AG04449 (cell line): ENCODE results near the gene FCHSD1.

Experiments
- CTCF ChIA-PET: fragments of 350-600 bp; formaldehyde crosslinking; extraction: SDS; loops from one replicate; lab custom pipeline; 2021; ENCODE audit warnings: antibody characterized with exemption; lab: Yijun Ruan, JAX
- POLR2A ChIA-PET: fragments of 400-600, 350-600 bp; formaldehyde crosslinking; extraction: SDS; loops from one replicate; lab custom pipeline; 2020; ENCODE audit warnings: antibody characterized with exemption, inconsistent platforms; lab: Yijun Ruan, JAX
- DNase-seq: peaks from one replicate; pipeline ENCODE4 v3.0.0-alpha.2; 2010; ENCODE audit warnings: low read depth, low spot score
- H3K4me3 ChIP-seq: 2 replicates; pipeline ENCODE4 v1.5.1; 2011; ENCODE audit warnings: low read depth, mild to moderate bottlenecking, control low read depth, low read length
- TF ChIP-seq, protein P1 (sequence below): IDR thresholded peaks from one replicate; pipeline ENCODE4 v1.5.1; 2011; ENCODE audit warnings: mild to moderate bottlenecking, moderate library complexity, low read length, control low read depth, inconsistent platforms; ENCODE audit not compliant: insufficient read depth; ENCODE audit errors: missing control alignments

FCHSD1 gene

DNA sequence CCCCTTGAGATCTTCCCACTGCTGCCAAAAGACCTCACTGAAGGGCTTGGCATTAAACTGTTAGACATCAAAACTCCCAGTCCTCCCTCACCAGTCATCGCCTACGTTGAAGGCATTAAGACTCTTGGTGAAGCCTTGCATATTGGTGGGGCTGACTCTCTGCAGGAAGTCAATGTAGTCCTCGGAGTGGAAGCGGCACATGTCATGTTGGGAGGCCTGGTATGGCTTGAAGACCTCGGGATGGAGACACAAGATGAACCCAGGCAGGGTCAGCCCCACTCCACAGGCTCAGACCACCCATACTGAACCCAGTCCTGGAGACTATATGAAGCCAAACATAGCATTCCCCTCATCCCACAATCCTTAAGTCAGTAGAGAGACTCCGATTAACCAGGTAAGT is 16.5 kb downstream of the FCHSD1 start:
- DNase-seq: no peak
- TF ChIP-seq, protein P1, sequence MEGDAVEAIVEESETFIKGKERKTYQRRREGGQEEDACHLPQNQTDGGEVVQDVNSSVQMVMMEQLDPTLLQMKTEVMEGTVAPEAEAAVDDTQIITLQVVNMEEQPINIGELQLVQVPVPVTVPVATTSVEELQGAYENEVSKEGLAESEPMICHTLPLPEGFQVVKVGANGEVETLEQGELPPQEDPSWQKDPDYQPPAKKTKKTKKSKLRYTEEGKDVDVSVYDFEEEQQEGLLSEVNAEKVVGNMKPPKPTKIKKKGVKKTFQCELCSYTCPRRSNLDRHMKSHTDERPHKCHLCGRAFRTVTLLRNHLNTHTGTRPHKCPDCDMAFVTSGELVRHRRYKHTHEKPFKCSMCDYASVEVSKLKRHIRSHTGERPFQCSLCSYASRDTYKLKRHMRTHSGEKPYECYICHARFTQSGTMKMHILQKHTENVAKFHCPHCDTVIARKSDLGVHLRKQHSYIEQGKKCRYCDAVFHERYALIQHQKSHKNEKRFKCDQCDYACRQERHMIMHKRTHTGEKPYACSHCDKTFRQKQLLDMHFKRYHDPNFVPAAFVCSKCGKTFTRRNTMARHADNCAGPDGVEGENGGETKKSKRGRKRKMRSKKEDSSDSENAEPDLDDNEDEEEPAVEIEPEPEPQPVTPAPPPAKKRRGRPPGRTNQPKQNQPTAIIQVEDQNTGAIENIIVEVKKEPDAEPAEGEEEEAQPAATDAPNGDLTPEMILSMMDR: no peak
- ChIA-PET POLR2A (no interaction called here), CTCF (interaction anchor here (1.3 to 11.9 kb wide), 5 partner anchors 13 to 67 kb away, joined by 3 to 314 read pairs (median 33); partner anchors contain the start of gene DIAPH1)
- H3K4me3 ChIP-seq: no peak overlapping the region

DNA sequence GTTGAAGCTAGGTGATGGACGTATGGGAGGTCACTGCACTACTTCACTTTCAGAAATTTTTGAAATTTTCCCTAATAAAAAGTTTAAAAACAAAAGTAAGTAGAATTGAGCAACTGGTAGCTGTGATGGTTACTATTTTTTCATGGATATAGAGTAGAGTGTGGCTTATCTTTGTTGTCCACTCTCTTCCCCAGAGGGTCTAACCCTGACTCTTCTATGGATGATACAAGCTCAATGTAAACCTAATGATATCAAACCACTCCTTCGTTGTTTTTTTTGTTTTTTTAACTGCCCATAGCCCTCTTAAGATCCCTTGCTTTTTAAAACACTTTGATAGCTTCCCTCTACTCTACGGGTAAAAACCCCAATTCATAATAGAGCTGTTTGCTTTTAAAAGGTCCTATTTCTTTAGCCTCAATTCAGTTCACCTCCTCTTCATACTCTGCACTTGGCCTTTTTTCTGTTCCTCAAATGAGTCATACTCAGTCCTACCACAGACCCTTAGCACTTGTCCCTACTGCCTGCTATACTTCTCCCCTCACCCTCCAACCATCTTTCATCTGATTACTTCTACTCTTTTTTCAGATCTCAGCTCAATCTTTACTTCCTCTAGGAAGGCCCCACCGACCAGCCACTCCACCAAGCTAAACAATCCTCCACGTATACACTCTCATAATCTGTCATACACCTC is 17.2 kb downstream of the FCHSD1 start:
- ChIA-PET POLR2A (no interaction called here), CTCF (interaction anchor here (0.9 to 11.9 kb wide), 5 partner anchors 8 to 327 kb away, joined by 3 to 314 read pairs (median 3); partner anchors contain the start of gene DIAPH1)
- no peak overlapping the region for H3K4me3 ChIP-seq
- no peak for DNase-seq
- TF ChIP-seq, protein P1: no peak

DNA sequence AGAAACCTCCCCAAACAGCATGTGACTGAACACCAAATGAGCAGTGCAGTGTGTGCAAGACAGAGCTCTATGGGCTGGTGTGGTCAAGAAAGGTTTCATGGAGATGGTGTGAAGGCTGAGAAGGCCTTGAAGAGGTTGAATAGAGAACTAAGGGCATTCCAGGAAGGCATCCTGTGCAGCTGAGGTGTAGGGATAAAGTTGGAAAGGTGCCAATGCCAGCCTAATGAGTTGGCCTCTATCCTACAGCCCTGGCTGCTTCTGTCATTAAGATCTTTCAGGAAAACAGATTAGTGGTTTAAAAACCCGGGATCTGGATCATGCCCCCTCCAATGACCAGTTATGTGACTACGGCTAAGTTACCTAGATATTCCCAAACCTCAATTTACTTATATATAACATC is 18.6 kb downstream of the FCHSD1 start:
- no peak for DNase-seq
- CTCF ChIA-PET: interaction anchor here (0.9 to 11.9 kb wide), 5 partner anchors 9 to 40 kb away, joined by 4 to 314 read pairs (median 8); partner anchors contain the start of gene DIAPH1
- POLR2A ChIA-PET: no interaction called here
- H3K4me3 ChIP-seq: no peak overlapping the region
- TF ChIP-seq, protein P1: no peak

DNA sequence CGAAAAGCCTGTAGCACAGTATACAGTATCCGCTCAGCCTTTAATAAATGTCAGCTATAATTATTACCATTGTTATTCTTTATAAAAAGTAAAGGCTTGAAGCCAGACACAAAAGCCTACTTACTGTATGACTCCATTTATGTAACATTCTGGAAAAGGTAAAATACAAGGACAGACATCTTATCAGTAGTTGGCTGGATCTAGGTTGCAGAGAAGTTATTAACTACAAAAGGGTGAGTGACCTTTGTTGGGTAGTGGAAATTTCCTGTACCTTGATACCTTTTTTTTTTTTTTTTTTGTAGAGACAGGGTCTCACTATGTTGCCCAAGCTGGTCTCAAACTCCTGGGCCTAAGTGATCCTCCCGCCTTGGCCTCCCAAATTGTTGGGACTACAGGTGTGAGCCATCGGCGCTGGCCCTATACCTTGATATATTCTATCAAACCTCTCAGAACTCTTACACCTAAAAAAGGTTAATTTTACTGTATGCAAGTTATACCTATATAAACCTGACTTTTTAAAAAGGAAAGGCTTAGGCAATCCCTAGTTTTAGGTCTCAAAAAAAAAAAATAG is 20.6 kb downstream of the FCHSD1 start:
- H3K4me3 ChIP-seq: no peak overlapping the region
- CTCF ChIA-PET: interaction anchor here (0.6 to 11.9 kb wide), 4 partner anchors 10 to 62 kb away, joined by 3 to 314 read pairs (median 48); partner anchors contain the start of gene DIAPH1
- no peak for DNase-seq
- POLR2A ChIA-PET: no interaction called here
- TF ChIP-seq, protein P1: no peak

DNA sequence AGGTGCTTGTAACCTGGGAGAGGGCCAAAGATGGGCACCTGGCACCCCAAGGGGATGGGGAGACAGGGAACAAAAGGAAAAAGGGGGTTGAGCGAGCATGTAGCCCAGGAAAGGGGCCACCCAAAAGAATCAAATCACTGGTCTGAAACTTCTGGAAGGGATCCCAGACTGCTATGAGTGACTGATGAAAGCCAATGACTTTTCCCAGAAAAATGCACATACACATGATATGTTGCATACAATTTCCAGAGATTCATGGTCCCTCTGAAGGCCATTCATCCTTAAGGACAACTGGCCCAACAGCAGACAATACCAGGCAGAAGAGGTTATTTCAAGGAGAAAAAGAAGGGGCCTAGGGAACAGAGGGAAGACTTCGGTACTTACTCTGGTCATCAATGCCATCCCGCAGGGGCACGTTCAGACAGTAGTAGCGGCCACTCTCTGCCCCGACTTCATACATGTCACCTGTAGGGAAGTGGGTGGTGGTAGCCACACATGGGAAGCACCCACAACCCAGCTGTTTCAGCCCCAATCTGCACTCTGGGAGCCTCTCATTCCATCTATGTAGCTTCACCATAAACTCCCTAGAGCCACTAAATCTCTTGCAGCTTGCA is 22.9 kb downstream of the FCHSD1 start:
- TF ChIP-seq, protein P1: no peak
- ChIA-PET CTCF (interaction anchor here (1.0 to 11.9 kb wide), 5 partner anchors 8 to 65 kb away, joined by 3 to 314 read pairs (median 21); partner anchors contain the start of genes DIAPH1, HDAC3 and RELL2), POLR2A (no interaction called here)
- H3K4me3 ChIP-seq: no peak overlapping the region
- DNase-seq: no peak

DNA sequence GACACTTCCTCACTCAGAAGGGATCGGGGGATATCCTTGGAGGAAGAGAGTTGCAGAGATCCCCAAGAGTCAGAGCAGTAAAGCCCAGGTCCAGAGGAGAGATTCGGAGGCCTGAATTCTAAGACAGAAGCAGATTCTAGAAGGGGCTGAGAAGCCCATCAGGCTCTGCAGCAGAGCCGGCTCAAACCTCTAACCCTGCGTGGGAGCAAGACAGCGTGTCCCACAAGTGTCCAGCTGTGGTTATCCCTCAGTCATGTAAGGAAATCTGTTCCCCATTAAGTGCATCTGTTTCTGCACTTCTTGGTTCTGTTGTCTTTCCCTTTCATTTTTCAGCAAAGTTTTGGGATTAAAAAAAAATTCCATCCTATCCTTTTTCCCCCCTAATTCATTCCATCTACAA is 27.6 kb downstream of the FCHSD1 start:
- TF ChIP-seq, protein P1: no peak
- DNase-seq: no peak
- no peak overlapping the region for H3K4me3 ChIP-seq
- ChIA-PET POLR2A (no interaction called here), CTCF (interaction anchor here (0.7 to 16.3 kb wide), 5 partner anchors 9 to 346 kb away, joined by 3 to 413 read pairs (median 4); partner anchors contain the start of genes HDAC3 and RELL2)
